Neutrophil (primary cell): Measurements from ENCODE around the gene GGT6.
"Not testable (repeated sequence)": the region's sequence is repeated elsewhere in the genome, so short reads cannot be mapped to it uniquely, and the experiment has no call there.

Experiments
- H3K27ac ChIP-seq: fragments of 200-600 bp; sonication (generic); 2 replicates; pipeline ENCODE4 v1.5.1; 2016; ENCODE audit warnings: mild to moderate bottlenecking, moderate library complexity
- H3K27me3 ChIP-seq: fragments of 200-600 bp; sonication (generic); 2 replicates; pipeline ENCODE4 v1.6.0; 2016; ENCODE audit warnings: mild to moderate bottlenecking
- H3K36me3 ChIP-seq: fragments of 200-600 bp; sonication (generic); 2 replicates; pipeline ENCODE4 v1.5.1; 2017
- H3K4me1 ChIP-seq, 2 experiments: fragments of 200-600 bp in 1 of 2; sonication (generic) in 1 of 2; 1 replicate in 1 of 2; 2 replicates in 1 of 2; pipeline versions ENCODE4 v1.5.1 to v1.6.1; 2013 to 2016; ENCODE audit warnings: low read depth in 1 of 2, low read length in 1 of 2, mild to moderate bottlenecking in 1 of 2, moderate library complexity in 1 of 2; ENCODE audit not compliant: control insufficient read depth in 1 of 2, insufficient read depth in 1 of 2
- H3K4me3 ChIP-seq, 2 experiments: fragments of 200-600 bp in 1 of 2; sonication (generic) in 1 of 2; 1 replicate in 1 of 2; 2 replicates in 1 of 2; pipeline ENCODE4 v1.5.1; 2013 to 2016; ENCODE audit warnings: low read depth in 1 of 2, low read length in 1 of 2, mild to moderate bottlenecking in 1 of 2, moderate library complexity in 1 of 2
- H3K9me3 ChIP-seq: fragments of 200-600 bp; sonication (generic); 2 replicates; pipeline ENCODE4 v1.5.1; 2016
- CTCF ChIP-seq: fragments of 200-600 bp; sonication (generic); IDR thresholded peaks from 2 replicates; pipeline ENCODE4 v1.5.1; 2016; ENCODE audit warnings: antibody characterized with exemption

The GGT6 gene

GRCh38 chr17:4598776-4599504, 38.6 kb upstream of the GGT6 start:
- peaks cover 26% of the 10 kb centered on the region for H3K27me3 ChIP-seq
- no peaks in the 10 kb centered on the region for H3K36me3 ChIP-seq
- H3K4me1 ChIP-seq, result no peaks in the 10 kb centered on the region
- no peak overlapping the region for H3K27ac ChIP-seq
- no peak overlapping the region for H3K4me3 ChIP-seq
- no peak for TF ChIP-seq CTCF
- H3K9me3 ChIP-seq, result no peaks in the 10 kb centered on the region

DNA sequence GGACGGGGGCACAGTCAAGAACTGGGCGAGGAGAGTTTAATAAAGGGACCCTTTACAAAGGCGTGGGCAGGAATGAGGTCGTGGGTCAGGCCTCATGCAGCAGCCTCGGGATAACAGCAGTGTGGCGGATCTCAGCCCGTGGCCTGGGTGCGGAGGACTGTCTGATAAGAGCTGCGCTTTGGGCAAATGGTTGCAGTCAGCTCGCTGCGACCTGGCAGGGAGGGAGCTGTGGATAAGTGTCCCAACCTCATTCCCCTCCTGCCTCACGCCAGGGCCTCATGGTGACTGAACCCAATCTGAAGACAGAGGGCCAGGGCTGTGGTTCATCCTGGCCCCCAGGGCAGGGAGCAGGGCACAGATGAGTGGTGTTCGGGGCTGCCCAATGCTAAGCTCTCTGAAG, 37.6 kb upstream of the GGT6 start:
- H3K36me3 ChIP-seq, result no peaks in the 10 kb centered on the region
- H3K4me3 ChIP-seq, result no peak overlapping the region
- no peak for TF ChIP-seq CTCF
- H3K9me3 ChIP-seq, result no peaks in the 10 kb centered on the region
- no peaks in the 10 kb centered on the region for H3K4me1 ChIP-seq
- peaks cover 26% of the 10 kb centered on the region for H3K27me3 ChIP-seq
- no peak overlapping the region for H3K27ac ChIP-seq

- no peak for TF ChIP-seq CTCF
- H3K36me3 ChIP-seq, result no peaks in the 10 kb centered on the region
- H3K9me3 ChIP-seq, result no peaks in the 10 kb centered on the region
- H3K27ac ChIP-seq, result no peak overlapping the region
- no peak overlapping the region for H3K4me3 ChIP-seq
- no peaks in the 10 kb centered on the region for H3K4me1 ChIP-seq
- peaks cover 26% of the 10 kb centered on the region for H3K27me3 ChIP-seq
These were observed 36.4 kb upstream of the GGT6 start for GRCh38 chr17:4596636-4597380.

- H3K4me3 ChIP-seq, H3K9me3 ChIP-seq, H3K4me1 ChIP-seq, H3K36me3 ChIP-seq, H3K27ac ChIP-seq: not testable (repeated sequence)
- peaks cover 30% of the 10 kb centered on the region for H3K27me3 ChIP-seq
These were observed 35.4 kb upstream of the GGT6 start for GRCh38 chr17:4595685-4596342.

GRCh38 chr17:4594931-4595684, 34.7 kb upstream of the GGT6 start:
- H3K9me3 ChIP-seq, result no peaks in the 10 kb centered on the region

More at GRCh38 chr17:4594931-4595684, 34.7 kb upstream of the GGT6 start:
- no peak for TF ChIP-seq CTCF
- no peak overlapping the region for H3K4me3 ChIP-seq
- H3K27ac ChIP-seq, result no peak overlapping the region
- no peaks in the 10 kb centered on the region for H3K4me1 ChIP-seq
- no peaks in the 10 kb centered on the region for H3K36me3 ChIP-seq
- H3K27me3 ChIP-seq, result peaks cover 34% of the 10 kb centered on the region
